SK-N-MC (cell line): ENCODE data around the gene PTGIS.

Source experiments
- DNase-seq: peaks from one replicate; pipeline ENCODE4 v3.0.0-alpha.2; 2011; ENCODE audit warnings: low read depth, low spot score
- H3K27ac ChIP-seq: fragments of 200-600 bp; sonication (generic); 2 replicates; pipeline ENCODE4 v1.5.1; 2016; ENCODE audit warnings: mixed run types
- H3K36me3 ChIP-seq: fragments of 200-600 bp; sonication (generic); 2 replicates; pipeline ENCODE4 v1.6.1; 2017; ENCODE audit warnings: antibody characterized with exemption, low read length, mixed read lengths; ENCODE audit not compliant: insufficient read depth
- H3K4me3 ChIP-seq: fragments of 200-600 bp; sonication (generic); 2 replicates; pipeline ENCODE4 v1.5.1; 2016
- H3K9ac ChIP-seq: fragments of 200-600 bp; sonication (generic); 2 replicates; pipeline ENCODE4 v1.8.0; 2017; ENCODE audit warnings: mixed run types, mixed read lengths; ENCODE audit not compliant: insufficient read length
- H3K9me3 ChIP-seq: fragments of 200-600 bp; sonication (generic); 2 replicates; pipeline ENCODE4 v1.6.1; 2017; ENCODE audit warnings: low read depth, mild to moderate bottlenecking, antibody characterized with exemption, low read length, moderate library complexity, mixed read lengths
- EZH2 ChIP-seq: fragments of 200-600 bp; sonication (generic); IDR thresholded peaks from one replicate; pipeline ENCODE4 v1.6.1; 2017; ENCODE audit warnings: antibody characterized with exemption
- FOXP2 ChIP-seq: optimal IDR thresholded peaks from 2 replicates; pipeline ENCODE3; 2011; ENCODE audit warnings: mild to moderate bottlenecking, moderate library complexity; ENCODE audit not compliant: insufficient read depth; ENCODE audit errors: extremely low read length, control extremely low read depth
- POLR2AphosphoS5 ChIP-seq: IDR thresholded peaks from 2 replicates; pipeline ENCODE4 v1.6.1; 2012; ENCODE audit warnings: mild to moderate bottlenecking, low read depth, low read length, borderline replicate concordance

PTGIS gene

DNA sequence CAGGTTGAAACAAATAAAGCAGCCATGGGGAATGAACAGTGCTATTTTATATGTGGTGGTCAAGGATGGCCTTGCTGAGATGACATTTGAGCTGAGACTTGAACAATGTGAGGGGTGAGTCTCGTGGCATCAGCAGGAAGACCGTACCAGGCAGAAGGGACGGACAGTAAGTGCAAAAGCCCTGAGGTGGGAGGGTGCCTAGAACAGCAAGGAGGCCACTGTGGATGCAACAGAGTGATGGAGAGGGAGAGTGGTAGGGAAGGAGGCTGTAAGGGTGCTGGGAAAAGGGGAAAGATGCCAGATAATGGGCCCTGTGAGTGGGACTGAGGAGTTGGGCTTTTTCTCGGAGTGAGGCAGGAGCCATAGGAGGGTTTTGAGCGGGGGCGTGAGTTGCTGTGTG is 97.0 kb downstream of the PTGIS start:
- no peaks in the 10 kb centered on the region for H3K36me3 ChIP-seq
- H3K27ac ChIP-seq = no peak overlapping the region
- H3K4me3 ChIP-seq = no peak overlapping the region
- H3K9me3 ChIP-seq = no peaks in the 10 kb centered on the region
- H3K9ac ChIP-seq = no peak overlapping the region
- no peak for DNase-seq
- TF ChIP-seq EZH2 = no peak
- no peak for TF ChIP-seq FOXP2
- TF ChIP-seq POLR2AphosphoS5 = no peak

DNA sequence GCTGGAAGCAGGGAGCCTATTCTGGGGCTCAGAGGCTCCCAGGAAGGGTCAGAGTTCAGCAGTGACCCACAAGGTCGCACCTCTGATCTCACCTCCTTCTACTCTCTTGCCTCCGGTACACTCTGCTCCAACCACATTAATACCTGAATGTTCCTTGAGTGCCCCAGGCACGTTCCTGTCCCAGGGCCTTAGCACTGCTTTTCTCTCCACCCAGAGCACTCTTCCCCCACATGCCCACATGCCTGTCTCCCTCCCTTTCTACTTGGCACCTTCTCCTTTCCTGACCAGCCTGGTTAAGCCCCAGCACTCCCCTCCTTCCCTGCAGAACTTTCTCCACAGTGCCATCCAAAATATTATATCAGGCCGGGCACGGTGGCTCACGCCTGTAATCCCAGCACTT is 98.9 kb downstream of the PTGIS start:
- no peaks in the 10 kb centered on the region for H3K9me3 ChIP-seq
- no peak overlapping the region for H3K9ac ChIP-seq
- no peak overlapping the region for H3K27ac ChIP-seq
- TF ChIP-seq POLR2AphosphoS5 (no peak), EZH2 (no peak), FOXP2 (no peak)
- no peak overlapping the region for H3K4me3 ChIP-seq
- DNase-seq = no peak
- no peaks in the 10 kb centered on the region for H3K36me3 ChIP-seq

DNA sequence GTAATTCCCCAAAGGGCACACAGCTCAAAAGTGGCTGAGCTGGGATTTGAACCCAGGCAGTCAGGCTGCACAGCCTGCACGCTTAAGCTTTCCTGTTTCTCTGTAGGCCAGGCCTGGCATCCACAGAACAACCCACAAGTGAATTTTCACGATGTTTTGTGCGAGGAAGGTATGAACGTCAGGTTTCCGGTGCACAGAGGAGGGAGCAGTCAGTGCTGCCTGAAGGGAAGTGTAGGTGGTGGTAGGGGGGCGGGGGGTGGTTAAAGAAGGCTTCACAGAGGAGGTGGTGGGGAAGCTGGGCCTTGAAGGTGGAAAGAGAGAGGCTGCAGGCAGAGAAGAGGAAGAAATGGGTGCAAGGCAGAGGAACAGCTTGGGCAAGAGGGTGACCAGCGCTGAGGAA is 99.5 kb downstream of the PTGIS start:
- H3K4me3 ChIP-seq = no peak overlapping the region
- TF ChIP-seq EZH2 (no peak), POLR2AphosphoS5 (no peak), FOXP2 (no peak)
- H3K27ac ChIP-seq = no peak overlapping the region
- no peak for DNase-seq
- H3K9ac ChIP-seq = no peak overlapping the region
- no peaks in the 10 kb centered on the region for H3K36me3 ChIP-seq
- H3K9me3 ChIP-seq = no peaks in the 10 kb centered on the region

DNA sequence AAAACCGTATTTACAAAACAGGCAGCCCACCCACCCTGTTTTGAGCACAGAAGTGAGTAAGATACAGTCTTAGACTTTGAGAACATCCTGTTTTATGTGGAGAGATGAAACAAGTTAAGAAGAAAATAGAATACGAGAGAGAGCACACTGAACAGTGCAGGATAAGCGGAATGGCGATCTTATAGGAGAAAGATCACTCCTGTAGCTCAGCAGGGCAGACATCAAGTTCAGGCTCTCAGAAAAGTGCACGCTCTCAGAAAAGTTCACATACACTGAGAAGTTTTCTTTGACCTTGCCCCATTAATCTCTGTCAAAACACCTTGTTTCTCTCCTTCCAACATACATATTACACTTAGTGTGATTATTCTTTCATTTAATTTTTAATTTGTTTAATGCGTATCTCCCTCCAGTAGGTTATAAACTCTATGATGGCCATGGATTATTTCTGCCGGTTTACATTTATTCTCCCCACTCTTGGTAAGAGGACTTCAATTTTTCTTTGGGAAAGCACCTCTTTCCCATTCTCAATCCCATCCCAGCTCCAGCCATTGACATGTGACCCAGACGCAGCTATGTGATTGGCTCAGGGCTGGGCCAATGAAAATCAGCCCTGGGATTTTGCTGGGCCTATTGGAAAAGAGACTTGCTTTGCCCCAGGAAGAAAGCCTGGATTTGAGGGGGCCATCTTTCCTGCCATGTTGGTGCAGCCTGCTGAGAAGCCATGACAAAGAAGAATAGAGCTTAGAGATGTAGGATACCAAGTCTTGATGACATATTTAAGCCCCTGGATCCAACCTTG is 101.6 kb downstream of the PTGIS start:
- Histone ChIP-seq H3K4me3 (no peak overlapping the region), H3K9ac (no peak overlapping the region), H3K9me3 (no peaks in the 10 kb centered on the region), H3K27ac (no peak overlapping the region), H3K36me3 (no peaks in the 10 kb centered on the region)
- TF ChIP-seq POLR2AphosphoS5 (no peak), FOXP2 (no peak), EZH2 (no peak)
- no peak for DNase-seq

DNA sequence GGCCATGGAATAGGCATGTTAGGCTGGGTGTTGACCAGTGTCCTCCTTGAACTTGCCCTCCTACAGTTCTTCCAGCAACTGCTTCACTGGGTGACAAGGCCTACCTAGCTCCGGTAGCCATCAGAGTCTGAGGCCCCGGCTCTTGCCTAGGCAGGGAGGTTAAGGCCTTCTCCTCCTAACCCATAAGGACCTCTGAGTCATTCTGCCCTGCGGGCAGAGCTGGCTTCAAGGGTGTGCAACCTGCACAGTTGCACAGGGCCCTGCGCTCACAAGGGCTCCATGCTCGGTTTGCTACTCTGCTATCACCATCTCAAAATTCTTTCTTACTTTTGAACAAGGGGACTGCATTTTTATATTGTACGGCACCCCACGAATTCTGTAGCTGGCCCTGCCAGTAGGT is 103.4 kb downstream of the PTGIS start:
- H3K9me3 ChIP-seq = no peaks in the 10 kb centered on the region
- no peak for DNase-seq
- TF ChIP-seq POLR2AphosphoS5 (no peak), FOXP2 (no peak), EZH2 (no peak)
- no peaks in the 10 kb centered on the region for H3K36me3 ChIP-seq
- no peak overlapping the region for H3K4me3 ChIP-seq
- H3K27ac ChIP-seq = no peak overlapping the region
- H3K9ac ChIP-seq = no peak overlapping the region

DNA sequence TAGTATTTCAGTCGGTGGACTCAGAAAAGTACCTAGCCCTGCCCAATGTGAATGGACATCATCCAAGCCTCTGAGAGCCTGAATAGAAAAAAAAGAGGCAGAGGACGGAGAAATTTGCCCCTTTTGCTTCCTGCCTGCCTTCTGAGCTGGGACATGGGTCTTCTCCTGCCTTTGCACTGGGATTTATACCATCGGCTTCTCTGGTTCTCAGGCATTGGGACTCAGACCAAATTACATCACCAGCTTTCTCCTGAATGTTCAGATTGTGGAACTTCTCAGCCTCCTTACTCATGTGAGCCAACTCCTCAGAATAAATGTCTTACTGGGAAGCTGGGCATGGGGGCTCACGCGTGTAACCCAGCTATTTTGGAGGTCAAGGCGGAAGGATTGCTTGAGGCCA is 105.3 kb downstream of the PTGIS start:
- no peaks in the 10 kb centered on the region for H3K36me3 ChIP-seq
- H3K9ac ChIP-seq = no peak overlapping the region
- no peak overlapping the region for H3K4me3 ChIP-seq
- no peak for TF ChIP-seq FOXP2
- no peak for TF ChIP-seq EZH2
- no peaks in the 10 kb centered on the region for H3K9me3 ChIP-seq
- H3K27ac ChIP-seq = no peak overlapping the region
- no peak for DNase-seq

DNA sequence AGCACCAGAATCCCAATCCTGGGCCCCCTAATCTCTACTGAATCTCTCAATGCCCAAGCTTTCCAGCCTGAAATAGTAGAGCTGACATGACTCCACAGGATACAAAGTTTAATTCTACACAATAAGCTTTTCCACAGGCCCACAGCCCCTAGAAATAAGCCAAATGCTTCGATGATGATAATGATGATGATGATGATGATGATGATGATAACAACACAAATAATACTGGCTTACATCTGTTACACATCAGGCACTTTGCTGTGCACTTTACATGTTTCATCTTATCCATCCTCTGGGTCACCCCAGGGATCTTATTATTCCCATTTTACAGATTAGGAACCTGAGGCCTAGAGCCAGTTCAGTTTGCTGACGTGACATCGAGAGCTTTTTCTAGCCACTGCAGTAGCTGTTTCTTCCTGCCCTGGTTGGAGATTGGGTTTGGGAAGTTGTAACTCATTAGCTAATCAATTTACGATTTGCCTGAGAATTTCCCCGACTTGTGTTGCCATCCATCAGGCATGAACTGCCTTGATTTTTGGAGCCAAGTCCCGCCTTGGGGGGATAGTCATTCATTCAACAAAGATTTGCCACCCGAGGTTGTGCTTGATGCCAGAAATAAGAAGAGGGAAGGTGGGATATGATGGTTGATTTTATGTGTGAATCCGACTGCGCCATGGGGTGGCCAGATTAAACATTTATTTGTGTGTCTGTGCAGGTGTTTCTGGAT is 105.9 kb downstream of the PTGIS start:
- no peak overlapping the region for H3K9ac ChIP-seq
- no peak for DNase-seq
- TF ChIP-seq POLR2AphosphoS5 (no peak), EZH2 (no peak), FOXP2 (no peak)
- no peak overlapping the region for H3K27ac ChIP-seq
- H3K4me3 ChIP-seq = no peak overlapping the region
- H3K36me3 ChIP-seq = no peaks in the 10 kb centered on the region
- no peaks in the 10 kb centered on the region for H3K9me3 ChIP-seq

DNA sequence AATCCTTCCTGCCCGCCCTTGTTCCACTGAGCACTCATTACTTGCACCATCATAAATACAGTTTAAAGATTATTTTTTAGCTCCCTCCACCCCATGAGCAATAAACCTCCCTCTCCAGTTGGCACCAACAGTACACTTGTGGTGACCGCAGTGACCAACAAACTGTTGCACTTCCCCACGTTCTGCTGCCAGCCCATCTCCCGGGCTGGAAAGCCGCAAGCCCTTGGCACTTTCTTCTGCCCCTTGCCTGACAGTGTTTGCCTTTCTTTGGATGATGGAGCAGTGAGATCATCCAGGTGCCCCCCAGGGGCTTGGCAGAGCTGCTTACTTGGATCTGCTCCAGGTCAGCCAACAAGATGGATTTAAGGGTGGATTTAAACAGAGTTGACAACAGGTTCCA is 107.0 kb downstream of the PTGIS start:
- TF ChIP-seq POLR2AphosphoS5 (no peak), EZH2 (no peak), FOXP2 (no peak)
- Histone ChIP-seq H3K27ac (no peak overlapping the region), H3K4me3 (no peak overlapping the region), H3K9me3 (no peaks in the 10 kb centered on the region), H3K9ac (no peak overlapping the region), H3K36me3 (no peaks in the 10 kb centered on the region)
- no peak for DNase-seq

DNA sequence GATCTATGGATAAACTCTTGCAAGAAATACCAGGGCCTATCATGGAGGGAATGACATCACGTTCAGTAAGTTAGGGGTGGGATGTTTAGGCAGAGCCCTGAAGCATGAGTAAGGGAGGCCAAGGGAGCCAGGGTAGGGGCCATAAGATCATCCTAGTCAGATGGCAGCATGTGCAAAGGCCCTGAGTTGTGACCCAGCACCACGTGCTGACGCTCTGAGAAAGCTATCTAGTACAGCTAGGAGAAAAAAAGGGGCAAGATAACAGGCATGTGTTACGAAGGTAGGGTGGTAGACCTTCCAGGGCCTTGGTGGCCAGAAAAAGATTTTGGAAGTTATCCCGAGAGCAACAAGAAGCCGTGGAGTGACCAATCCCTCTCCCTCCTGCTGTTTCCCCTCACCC is 107.8 kb downstream of the PTGIS start:
- Histone ChIP-seq H3K27ac (no peak overlapping the region), H3K9ac (no peak overlapping the region), H3K9me3 (no peaks in the 10 kb centered on the region), H3K4me3 (no peak overlapping the region), H3K36me3 (no peaks in the 10 kb centered on the region)
- TF ChIP-seq POLR2AphosphoS5 = no peak
- no peak for TF ChIP-seq EZH2
- no peak for TF ChIP-seq FOXP2
- DNase-seq = no peak
